SK-N-MC (cell line): ENCODE measurements around the gene PTPRR.

ENCODE experiments used
- DNase-seq: peaks from one replicate; pipeline ENCODE4 v3.0.0-alpha.2; 2011; ENCODE audit warnings: low read depth, low spot score
- H3K27ac ChIP-seq: fragments of 200-600 bp; sonication (generic); 2 replicates; pipeline ENCODE4 v1.5.1; 2016; ENCODE audit warnings: mixed run types
- H3K36me3 ChIP-seq: fragments of 200-600 bp; sonication (generic); 2 replicates; pipeline ENCODE4 v1.6.1; 2017; ENCODE audit warnings: antibody characterized with exemption, low read length, mixed read lengths; ENCODE audit not compliant: insufficient read depth
- H3K4me3 ChIP-seq: fragments of 200-600 bp; sonication (generic); 2 replicates; pipeline ENCODE4 v1.5.1; 2016
- H3K9ac ChIP-seq: fragments of 200-600 bp; sonication (generic); 2 replicates; pipeline ENCODE4 v1.8.0; 2017; ENCODE audit warnings: mixed run types, mixed read lengths; ENCODE audit not compliant: insufficient read length
- H3K9me3 ChIP-seq: fragments of 200-600 bp; sonication (generic); 2 replicates; pipeline ENCODE4 v1.6.1; 2017; ENCODE audit warnings: low read depth, mild to moderate bottlenecking, antibody characterized with exemption, low read length, moderate library complexity, mixed read lengths
- EZH2 ChIP-seq: fragments of 200-600 bp; sonication (generic); IDR thresholded peaks from one replicate; pipeline ENCODE4 v1.6.1; 2017; ENCODE audit warnings: antibody characterized with exemption
- FOXP2 ChIP-seq: optimal IDR thresholded peaks from 2 replicates; pipeline ENCODE3; 2011; ENCODE audit warnings: mild to moderate bottlenecking, moderate library complexity; ENCODE audit not compliant: insufficient read depth; ENCODE audit errors: extremely low read length, control extremely low read depth
- POLR2AphosphoS5 ChIP-seq: IDR thresholded peaks from 2 replicates; pipeline ENCODE4 v1.6.1; 2012; ENCODE audit warnings: mild to moderate bottlenecking, low read depth, low read length, borderline replicate concordance

Gene PTPRR

GRCh38 chr12:70854138-70854537, 66.4 kb downstream of the PTPRR start:
- no peak overlapping the region for H3K9ac ChIP-seq
- H3K4me3 ChIP-seq: no peak overlapping the region
- no peak for DNase-seq
- H3K9me3 ChIP-seq: no peaks in the 10 kb centered on the region
- TF ChIP-seq FOXP2: no peak
- no peaks in the 10 kb centered on the region for H3K36me3 ChIP-seq
- H3K27ac ChIP-seq: no peak overlapping the region

GRCh38 chr12:70853326-70853725, 67.2 kb downstream of the PTPRR start:
- no peak for DNase-seq
- Histone ChIP-seq H3K36me3 (no peaks in the 10 kb centered on the region), H3K27ac (no peak overlapping the region), H3K4me3 (no peak overlapping the region), H3K9me3 (no peaks in the 10 kb centered on the region), H3K9ac (no peak overlapping the region)
- TF ChIP-seq POLR2AphosphoS5 (no peak), FOXP2 (no peak), EZH2 (no peak)

- Histone ChIP-seq H3K27ac (no peak overlapping the region), H3K4me3 (no peak overlapping the region)
Observed at GRCh38 chr12:70852416-70853150, 68.0 kb downstream of the PTPRR start.

GRCh38 chr12:70849265-70849960, 71.1 kb downstream of the PTPRR start:
- no peaks in the 10 kb centered on the region for H3K9me3 ChIP-seq
- no peak for TF ChIP-seq FOXP2
- TF ChIP-seq EZH2: no peak
- DNase-seq: no peak

More at GRCh38 chr12:70852416-70853150, 68.0 kb downstream of the PTPRR start:
- no peak overlapping the region for H3K9ac ChIP-seq
- H3K36me3 ChIP-seq: no peaks in the 10 kb centered on the region
- peak; percentile 3 for DNase-seq
- no peaks in the 10 kb centered on the region for H3K9me3 ChIP-seq
- no peak for TF ChIP-seq POLR2AphosphoS5
- no peak for TF ChIP-seq FOXP2
- TF ChIP-seq EZH2: no peak

GRCh38 chr12:70847871-70848270, 72.7 kb downstream of the PTPRR start:
- Histone ChIP-seq H3K9me3 (no peaks in the 10 kb centered on the region), H3K36me3 (no peaks in the 10 kb centered on the region), H3K9ac (no peak overlapping the region), H3K4me3 (no peak overlapping the region), H3K27ac (no peak overlapping the region)
- no peak for DNase-seq
- TF ChIP-seq EZH2: no peak
- TF ChIP-seq FOXP2: no peak
- no peak for TF ChIP-seq POLR2AphosphoS5

More at GRCh38 chr12:70849265-70849960, 71.1 kb downstream of the PTPRR start:
- no peaks in the 10 kb centered on the region for H3K36me3 ChIP-seq
- H3K9ac ChIP-seq: no peak overlapping the region
- H3K27ac ChIP-seq: no peak overlapping the region
- H3K4me3 ChIP-seq: no peak overlapping the region

GRCh38 chr12:70845268-70845667, 75.3 kb downstream of the PTPRR start:
- DNase-seq: no peak
- H3K4me3 ChIP-seq: no peak overlapping the region
- TF ChIP-seq POLR2AphosphoS5 (no peak), FOXP2 (no peak), EZH2 (no peak)

GRCh38 chr12:70843363-70843762, 77.2 kb downstream of the PTPRR start:
- no peak for DNase-seq
- H3K36me3 ChIP-seq: no peaks in the 10 kb centered on the region
- TF ChIP-seq EZH2: no peak
- TF ChIP-seq POLR2AphosphoS5: no peak
- TF ChIP-seq FOXP2: no peak
- no peak overlapping the region for H3K27ac ChIP-seq
- H3K9me3 ChIP-seq: no peaks in the 10 kb centered on the region
- no peak overlapping the region for H3K9ac ChIP-seq
- H3K4me3 ChIP-seq: no peak overlapping the region

More at GRCh38 chr12:70845268-70845667, 75.3 kb downstream of the PTPRR start:
- Histone ChIP-seq H3K9ac (no peak overlapping the region), H3K36me3 (no peaks in the 10 kb centered on the region), H3K9me3 (no peaks in the 10 kb centered on the region), H3K27ac (no peak overlapping the region)

GRCh38 chr12:70842942-70843341, 77.6 kb downstream of the PTPRR start:
- H3K4me3 ChIP-seq: no peak overlapping the region
- TF ChIP-seq FOXP2 (no peak), POLR2AphosphoS5 (no peak), EZH2 (no peak)
- no peaks in the 10 kb centered on the region for H3K36me3 ChIP-seq
- no peak for DNase-seq
- H3K9ac ChIP-seq: no peak overlapping the region
- H3K9me3 ChIP-seq: no peaks in the 10 kb centered on the region
- no peak overlapping the region for H3K27ac ChIP-seq
